ENCODE measurements around the gene ITM2B.
A peak's percentile ranks its signal among the peaks of the same experiment; 100 is the strongest.

The ITM2B gene

GRCh38 chr13:48296528-48296927, 63.5 kb downstream of the ITM2B start:
- H3K4me3 ChIP-seq (replicated peaks; ENCODE audit: low read depth, low read length) = no peak overlapping the region
- no peaks in the 10 kb centered on the region; the same call in 1 of the 2 replicates for H3K27me3 ChIP-seq (replicated peaks; ENCODE audit: control insufficient read depth, insufficient read depth, low read length)
- no peaks in the 10 kb centered on the region for H3K36me3 ChIP-seq (ENCODE audit: control insufficient read depth, insufficient read depth, low read length)
- TF ChIP-seq CTCF (IDR thresholded peaks at IDR 0.05; ENCODE audit: insufficient read depth, low read length, poor library complexity, severe bottlenecking) = no peak
- no peak for DNase-seq (ENCODE audit: extremely low read depth, insufficient read length)

GRCh38 chr13:48297131-48297786, 64.3 kb downstream of the ITM2B start:
- no peak for DNase-seq (ENCODE audit: extremely low read depth, insufficient read length)
- Histone ChIP-seq H3K4me3 (replicated peaks; ENCODE audit: low read depth, low read length) (no peak overlapping the region), H3K36me3 (ENCODE audit: control insufficient read depth, insufficient read depth, low read length) (no peaks in the 10 kb centered on the region), H3K27me3 (replicated peaks; ENCODE audit: control insufficient read depth, insufficient read depth, low read length) (no peaks in the 10 kb centered on the region)
- no peak for TF ChIP-seq CTCF (IDR thresholded peaks at IDR 0.05; ENCODE audit: insufficient read depth, low read length, poor library complexity, severe bottlenecking)

DNA sequence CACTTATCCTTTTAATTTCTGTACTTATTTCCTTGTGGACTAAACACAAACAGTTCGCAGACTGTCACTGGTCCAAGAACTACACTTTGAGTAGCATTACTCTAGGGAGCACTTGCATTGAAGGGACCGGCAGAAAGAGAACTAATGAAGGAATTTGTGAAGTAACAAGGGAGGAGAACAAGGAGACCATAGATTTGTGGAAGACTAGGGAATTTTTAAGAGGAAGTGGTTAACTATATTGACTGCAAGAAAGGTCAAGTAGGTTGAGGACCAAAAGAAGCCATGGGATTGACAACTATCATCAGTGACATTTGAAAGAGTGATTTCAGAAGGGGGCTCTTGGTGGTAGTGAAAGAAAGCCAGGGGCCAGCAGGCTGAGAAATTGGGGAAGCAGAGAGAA, 66.6 kb downstream of the ITM2B start:
- H3K4me3 ChIP-seq (replicated peaks; ENCODE audit: low read depth, low read length) = no peak overlapping the region
- no peaks in the 10 kb centered on the region for H3K36me3 ChIP-seq (ENCODE audit: control insufficient read depth, insufficient read depth, low read length)
- DNase-seq (ENCODE audit: extremely low read depth, insufficient read length) = no peak
- TF ChIP-seq CTCF (IDR thresholded peaks at IDR 0.05; ENCODE audit: insufficient read depth, low read length, poor library complexity, severe bottlenecking) = no peak
- H3K27me3 ChIP-seq (replicated peaks; ENCODE audit: control insufficient read depth, insufficient read depth, low read length) = no peaks in the 10 kb centered on the region

- TF ChIP-seq CTCF (IDR thresholded peaks at IDR 0.05; ENCODE audit: insufficient read depth, low read length, poor library complexity, severe bottlenecking) = no peak
- Histone ChIP-seq H3K27me3 (replicated peaks; ENCODE audit: control insufficient read depth, insufficient read depth, low read length) (no peaks in the 10 kb centered on the region), H3K4me3 (replicated peaks; ENCODE audit: low read depth, low read length) (peak overlapping the region; percentile 90), H3K36me3 (ENCODE audit: control insufficient read depth, insufficient read depth, low read length) (no peaks in the 10 kb centered on the region)
- DNase-seq (ENCODE audit: extremely low read depth, insufficient read length) = no peak
These were observed 69.9 kb downstream of the ITM2B start for GRCh38 chr13:48302871-48303358.

- no peak for TF ChIP-seq CTCF (IDR thresholded peaks at IDR 0.05; ENCODE audit: insufficient read depth, low read length, poor library complexity, severe bottlenecking)
- Histone ChIP-seq H3K27me3 (replicated peaks; ENCODE audit: control insufficient read depth, insufficient read depth, low read length) (no peaks in the 10 kb centered on the region), H3K4me3 (replicated peaks; ENCODE audit: low read depth, low read length) (peak within 1 kb of the TSS; percentile 90), H3K36me3 (ENCODE audit: control insufficient read depth, insufficient read depth, low read length) (no peaks in the 10 kb centered on the region)
- DNase-seq (ENCODE audit: extremely low read depth, insufficient read length) = peak; percentile 89
These were observed 70.5 kb downstream of the ITM2B start, which contains the start of gene RB1 for GRCh38 chr13:48303359-48304142. Gene RB1, plus strand, starts transcription at chr13:48303751. Its CDS starts 162 bp downstream, at chr13:48303913.
